ENCODE measurements around the gene RHCE. TPM values are rescaled to one million over a fixed set of nuclear protein-coding genes. Genes with fewer than 3 reads are reported as not detected.
"Not testable (repeated sequence)": the region's sequence is repeated elsewhere in the genome, so short reads cannot be mapped to it uniquely, and the experiment has no call there.

Gene RHCE
- total RNA-seq, 1 donor from 2014 or later: 0.52 TPM

- not testable (repeated sequence) for H3K9me3 ChIP-seq (ENCODE audit: control insufficient read depth in 3 of 3, low read length in 3 of 3); H3K9ac ChIP-seq (ENCODE audit: low read depth in 1 of 3, low read length in 3 of 3); H3K4me3 ChIP-seq (ENCODE audit: low read length in 3 of 3); H3K27ac ChIP-seq (ENCODE audit: low read depth, low read length); H3K36me3 ChIP-seq (ENCODE audit: control insufficient read depth in 3 of 3, insufficient read depth in 3 of 3, low read length in 3 of 3); H3K27me3 ChIP-seq (ENCODE audit: control insufficient read depth in 3 of 3, insufficient read depth in 3 of 3, low read length in 3 of 3); H3K4me1 ChIP-seq (ENCODE audit: control insufficient read depth in 3 of 3, insufficient read depth in 3 of 3, low read length in 3 of 3)
Measured at GRCh38 chr1:25371757-25372156, 48.9 kb downstream of the RHCE start.

GRCh38 chr1:25369691-25370271, 50.8 kb downstream of the RHCE start:
- not testable (repeated sequence) for H3K4me1 ChIP-seq (ENCODE audit: control insufficient read depth in 3 of 3, insufficient read depth in 3 of 3, low read length in 3 of 3); H3K36me3 ChIP-seq (ENCODE audit: control insufficient read depth in 3 of 3, insufficient read depth in 3 of 3, low read length in 3 of 3); H3K27me3 ChIP-seq (ENCODE audit: control insufficient read depth in 3 of 3, insufficient read depth in 3 of 3, low read length in 3 of 3); H3K27ac ChIP-seq (ENCODE audit: low read depth, low read length); H3K4me3 ChIP-seq (ENCODE audit: low read length in 3 of 3); H3K9ac ChIP-seq (ENCODE audit: low read depth in 1 of 3, low read length in 3 of 3); H3K9me3 ChIP-seq (ENCODE audit: control insufficient read depth in 3 of 3, low read length in 3 of 3)

GRCh38 chr1:25369241-25369640, 51.4 kb downstream of the RHCE start:
- H3K9ac ChIP-seq (ENCODE audit: low read depth in 1 of 3, low read length in 3 of 3): no peak overlapping the region

GRCh38 chr1:25362634-25363559, 57.7 kb downstream of the RHCE start:
- not testable (repeated sequence) for H3K9me3 ChIP-seq (ENCODE audit: control insufficient read depth in 3 of 3, low read length in 3 of 3); H3K9ac ChIP-seq (ENCODE audit: low read depth in 1 of 3, low read length in 3 of 3); H3K4me3 ChIP-seq (ENCODE audit: low read length in 3 of 3); H3K27ac ChIP-seq (ENCODE audit: low read depth, low read length); H3K27me3 ChIP-seq (ENCODE audit: control insufficient read depth in 3 of 3, insufficient read depth in 3 of 3, low read length in 3 of 3); H3K4me1 ChIP-seq (ENCODE audit: control insufficient read depth in 3 of 3, insufficient read depth in 3 of 3, low read length in 3 of 3)
- peaks cover 7 to 12% (median 12%) of the 10 kb centered on the region in 3 donors for H3K36me3 ChIP-seq (ENCODE audit: control insufficient read depth in 3 of 3, insufficient read depth in 3 of 3, low read length in 3 of 3)

More at GRCh38 chr1:25369241-25369640, 51.4 kb downstream of the RHCE start:
- no peak overlapping the region for H3K4me3 ChIP-seq (ENCODE audit: low read length in 3 of 3)
- H3K36me3 ChIP-seq (ENCODE audit: control insufficient read depth in 3 of 3, insufficient read depth in 3 of 3, low read length in 3 of 3): no peaks in the 10 kb centered on the region
- no peaks in the 10 kb centered on the region for H3K9me3 ChIP-seq (ENCODE audit: control insufficient read depth in 3 of 3, low read length in 3 of 3)
- H3K27me3 ChIP-seq (ENCODE audit: control insufficient read depth in 3 of 3, insufficient read depth in 3 of 3, low read length in 3 of 3): no peaks in the 10 kb centered on the region
- H3K27ac ChIP-seq (ENCODE audit: low read depth, low read length): no peak overlapping the region
- H3K4me1 ChIP-seq (ENCODE audit: control insufficient read depth in 3 of 3, insufficient read depth in 3 of 3, low read length in 3 of 3): peaks cover 0 to 3% (median 2%) of the 10 kb centered on the region in 3 donors

GRCh38 chr1:25361901-25362300, 58.7 kb downstream of the RHCE start:
- no peaks in the 10 kb centered on the region for H3K9me3 ChIP-seq (ENCODE audit: control insufficient read depth in 3 of 3, low read length in 3 of 3)
- no peak overlapping the region for H3K9ac ChIP-seq (ENCODE audit: low read depth in 1 of 3, low read length in 3 of 3)
- H3K4me1 ChIP-seq (ENCODE audit: control insufficient read depth in 3 of 3, insufficient read depth in 3 of 3, low read length in 3 of 3): peaks cover 0 to 4% (median 0%) of the 10 kb centered on the region in 3 donors
- no peaks in the 10 kb centered on the region for H3K27me3 ChIP-seq (ENCODE audit: control insufficient read depth in 3 of 3, insufficient read depth in 3 of 3, low read length in 3 of 3)
- no peak overlapping the region for H3K4me3 ChIP-seq (ENCODE audit: low read length in 3 of 3)
- peak overlapping the region; percentile 14 for H3K27ac ChIP-seq (ENCODE audit: low read depth, low read length)
- peaks cover 9 to 12% (median 12%) of the 10 kb centered on the region in 3 donors for H3K36me3 ChIP-seq (ENCODE audit: control insufficient read depth in 3 of 3, insufficient read depth in 3 of 3, low read length in 3 of 3)

GRCh38 chr1:25360596-25361581, 59.7 kb downstream of the RHCE start:
- Histone ChIP-seq H3K27ac (ENCODE audit: low read depth, low read length) (peak overlapping the region; percentile 14), H3K9me3 (ENCODE audit: control insufficient read depth in 3 of 3, low read length in 3 of 3) (no peaks in the 10 kb centered on the region), H3K4me1 (ENCODE audit: control insufficient read depth in 3 of 3, insufficient read depth in 3 of 3, low read length in 3 of 3) (peaks cover 0 to 6% (median 0%) of the 10 kb centered on the region in 3 donors), H3K36me3 (ENCODE audit: control insufficient read depth in 3 of 3, insufficient read depth in 3 of 3, low read length in 3 of 3) (peaks cover 12 to 17% (median 16%) of the 10 kb centered on the region in 3 donors), H3K9ac (ENCODE audit: low read depth in 1 of 3, low read length in 3 of 3) (no peak overlapping the region), H3K27me3 (ENCODE audit: control insufficient read depth in 3 of 3, insufficient read depth in 3 of 3, low read length in 3 of 3) (no peaks in the 10 kb centered on the region), H3K4me3 (ENCODE audit: low read length in 3 of 3) (no peak overlapping the region)

GRCh38 chr1:25356848-25357247, 63.8 kb downstream of the RHCE start:
- Histone ChIP-seq H3K27me3 (ENCODE audit: control insufficient read depth in 3 of 3, insufficient read depth in 3 of 3, low read length in 3 of 3) (no peaks in the 10 kb centered on the region), H3K4me1 (ENCODE audit: control insufficient read depth in 3 of 3, insufficient read depth in 3 of 3, low read length in 3 of 3) (peaks cover 0 to 5% (median 0%) of the 10 kb centered on the region in 3 donors), H3K27ac (ENCODE audit: low read depth, low read length) (no peak overlapping the region), H3K36me3 (ENCODE audit: control insufficient read depth in 3 of 3, insufficient read depth in 3 of 3, low read length in 3 of 3) (peaks cover 24 to 34% (median 31%) of the 10 kb centered on the region in 3 donors), H3K9ac (ENCODE audit: low read depth in 1 of 3, low read length in 3 of 3) (no peak overlapping the region), H3K9me3 (ENCODE audit: control insufficient read depth in 3 of 3, low read length in 3 of 3) (no peaks in the 10 kb centered on the region), H3K4me3 (ENCODE audit: low read length in 3 of 3) (no peak overlapping the region)

- H3K27ac ChIP-seq (ENCODE audit: low read depth, low read length): no peak overlapping the region
Measured at GRCh38 chr1:25356441-25356840, 64.2 kb downstream of the RHCE start.

GRCh38 chr1:25355841-25356395, 64.7 kb downstream of the RHCE start:
- no peak overlapping the region for H3K4me3 ChIP-seq (ENCODE audit: low read length in 3 of 3)
- H3K9ac ChIP-seq (ENCODE audit: low read depth in 1 of 3, low read length in 3 of 3): peak overlapping the region in 1 of 3 donors; percentile 0
- no peak overlapping the region for H3K27ac ChIP-seq (ENCODE audit: low read depth, low read length)
- no peaks in the 10 kb centered on the region for H3K27me3 ChIP-seq (ENCODE audit: control insufficient read depth in 3 of 3, insufficient read depth in 3 of 3, low read length in 3 of 3)
- H3K9me3 ChIP-seq (ENCODE audit: control insufficient read depth in 3 of 3, low read length in 3 of 3): no peaks in the 10 kb centered on the region
- H3K4me1 ChIP-seq (ENCODE audit: control insufficient read depth in 3 of 3, insufficient read depth in 3 of 3, low read length in 3 of 3): peaks cover 0 to 2% (median 0%) of the 10 kb centered on the region in 3 donors
- peaks cover 21 to 29% (median 26%) of the 10 kb centered on the region in 3 donors for H3K36me3 ChIP-seq (ENCODE audit: control insufficient read depth in 3 of 3, insufficient read depth in 3 of 3, low read length in 3 of 3)

More at GRCh38 chr1:25356441-25356840, 64.2 kb downstream of the RHCE start:
- no peaks in the 10 kb centered on the region for H3K9me3 ChIP-seq (ENCODE audit: control insufficient read depth in 3 of 3, low read length in 3 of 3)
- no peak overlapping the region for H3K9ac ChIP-seq (ENCODE audit: low read depth in 1 of 3, low read length in 3 of 3)
- H3K4me1 ChIP-seq (ENCODE audit: control insufficient read depth in 3 of 3, insufficient read depth in 3 of 3, low read length in 3 of 3): peaks cover 0 to 2% (median 0%) of the 10 kb centered on the region in 3 donors
- H3K4me3 ChIP-seq (ENCODE audit: low read length in 3 of 3): no peak overlapping the region
- peaks cover 24 to 31% (median 30%) of the 10 kb centered on the region in 3 donors for H3K36me3 ChIP-seq (ENCODE audit: control insufficient read depth in 3 of 3, insufficient read depth in 3 of 3, low read length in 3 of 3)
- H3K27me3 ChIP-seq (ENCODE audit: control insufficient read depth in 3 of 3, insufficient read depth in 3 of 3, low read length in 3 of 3): no peaks in the 10 kb centered on the region

Data from skeletal muscle tissue (tissue), 4 donors.